Prostate gland (tissue), 2 donors: ENCODE results near the gene ADCY1.

Experiments used
- CTCF ChIP-seq, 4 experiments: fragments of 200-600 bp in 2 of 4; fragments of 450-650 bp in 2 of 4; sonication (generic) in 2 of 4; IDR thresholded peaks; 1 replicate in 3 of 4; 2 replicates in 1 of 4; pipeline ENCODE4 v1.5.1; 2016 to 2019; ENCODE audit warnings: antibody characterized with exemption in 4 of 4, mild to moderate bottlenecking in 2 of 4, moderate library complexity in 2 of 4
- POLR2A ChIP-seq: fragments of 450-650 bp; IDR thresholded peaks from one replicate; pipeline ENCODE4 v1.6.1; 2016; ENCODE audit warnings: antibody characterized with exemption, mild to moderate bottlenecking
- POLR2AphosphoS5 ChIP-seq: sonication (generic); formaldehyde crosslinking; IDR thresholded peaks from one replicate; pipeline ENCODE4 v1.6.1; 2017; ENCODE audit warnings: antibody characterized with exemption

GRCh38 chr7:45647967-45648670, 74.0 kb downstream of the ADCY1 start:
- TF ChIP-seq POLR2AphosphoS5 (no peak), CTCF (IDR thresholded peaks at IDR 0.05) (no peak), POLR2A (no peak)
